Right atrium auricular region (tissue), 2 donors: ENCODE data around the gene PDGFRB. TPM values are rescaled to one million over a fixed set of nuclear protein-coding genes. Genes with fewer than 3 reads are reported as not detected.

Source experiments
- DNase-seq: peaks from one replicate; pipeline ENCODE4 v3.0.0-alpha.2; 2019; ENCODE audit warnings: low spot score
- H3K27ac ChIP-seq, 2 donors: fragments of 200-600 bp; sonication (generic); 1 replicate in 1 of 2; 2 replicates in 1 of 2; pipeline ENCODE4 v1.5.1; 2016 to 2019
- H3K27me3 ChIP-seq, 2 donors: fragments of 200-600 bp; sonication (generic); one replicate each; pipeline versions ENCODE4 v1.5.1 to v1.6.0; 2017 to 2019
- H3K36me3 ChIP-seq: fragments of 200-600 bp; sonication (generic); one replicate; pipeline ENCODE4 v1.5.1; 2016
- H3K4me1 ChIP-seq, 2 donors: fragments of 200-600 bp; sonication (generic); one replicate each; pipeline versions ENCODE4 v1.5.1 to v1.6.0; 2017 to 2019
- H3K4me3 ChIP-seq, 2 donors: fragments of 200-600 bp; sonication (generic); 1 replicate in 1 of 2; 2 replicates in 1 of 2; pipeline ENCODE4 v1.5.1; 2017 to 2019; ENCODE audit warnings: mild to moderate bottlenecking in 1 of 2, moderate library complexity in 1 of 2
- H3K9me3 ChIP-seq, 2 donors: fragments of 200-600 bp; sonication (generic); one replicate each; pipeline ENCODE4 v1.5.1; 2019
- total RNA-seq, 2 donors: library from RNA; depleted of rRNA; stranded (reverse); fragments of >200 nt; gene quantifications; one replicate each; pipeline ENCODE4 v1.1.0, GENCODE V29; 2016
- TF ChIP-seq, protein P1 (sequence below), 2 donors: fragments of 200-600 bp; sonication (generic); IDR thresholded peaks; one replicate each; pipeline ENCODE4 v1.5.1; 2019; ENCODE audit warnings: antibody characterized with exemption in 2 of 2

PDGFRB gene
- total RNA-seq, 2 donors from 2014 or later = 68.3 to 68.7 TPM

DNA sequence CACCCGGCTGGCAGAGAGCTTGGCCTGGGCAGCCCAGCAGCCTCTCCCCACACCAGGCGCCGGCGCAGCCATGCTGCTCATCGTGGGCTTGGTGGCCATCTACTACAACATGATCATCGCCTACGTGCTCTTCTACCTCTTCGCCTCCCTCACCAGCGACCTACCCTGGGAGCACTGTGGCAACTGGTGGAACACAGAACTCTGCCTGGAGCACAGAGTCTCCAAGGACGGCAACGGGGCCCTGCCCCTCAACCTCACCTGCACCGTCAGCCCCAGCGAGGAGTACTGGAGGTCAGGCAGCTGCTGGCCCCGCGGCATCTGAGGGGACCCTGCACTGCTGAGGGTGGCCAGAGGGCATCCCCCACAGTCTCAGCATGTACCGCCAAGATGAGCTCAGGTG, 41.3 kb upstream of the PDGFRB start:
- DNase-seq = no peak
- TF ChIP-seq, protein P1, sequence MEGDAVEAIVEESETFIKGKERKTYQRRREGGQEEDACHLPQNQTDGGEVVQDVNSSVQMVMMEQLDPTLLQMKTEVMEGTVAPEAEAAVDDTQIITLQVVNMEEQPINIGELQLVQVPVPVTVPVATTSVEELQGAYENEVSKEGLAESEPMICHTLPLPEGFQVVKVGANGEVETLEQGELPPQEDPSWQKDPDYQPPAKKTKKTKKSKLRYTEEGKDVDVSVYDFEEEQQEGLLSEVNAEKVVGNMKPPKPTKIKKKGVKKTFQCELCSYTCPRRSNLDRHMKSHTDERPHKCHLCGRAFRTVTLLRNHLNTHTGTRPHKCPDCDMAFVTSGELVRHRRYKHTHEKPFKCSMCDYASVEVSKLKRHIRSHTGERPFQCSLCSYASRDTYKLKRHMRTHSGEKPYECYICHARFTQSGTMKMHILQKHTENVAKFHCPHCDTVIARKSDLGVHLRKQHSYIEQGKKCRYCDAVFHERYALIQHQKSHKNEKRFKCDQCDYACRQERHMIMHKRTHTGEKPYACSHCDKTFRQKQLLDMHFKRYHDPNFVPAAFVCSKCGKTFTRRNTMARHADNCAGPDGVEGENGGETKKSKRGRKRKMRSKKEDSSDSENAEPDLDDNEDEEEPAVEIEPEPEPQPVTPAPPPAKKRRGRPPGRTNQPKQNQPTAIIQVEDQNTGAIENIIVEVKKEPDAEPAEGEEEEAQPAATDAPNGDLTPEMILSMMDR (IDR thresholded peaks at IDR 0.05) = no peak
- H3K4me3 ChIP-seq = no peak overlapping the region
- no peaks in the 10 kb centered on the region for H3K36me3 ChIP-seq
- no peaks in the 10 kb centered on the region for H3K4me1 ChIP-seq
- no peak overlapping the region for H3K27ac ChIP-seq
- H3K9me3 ChIP-seq = no peaks in the 10 kb centered on the region
- H3K27me3 ChIP-seq = no peaks in the 10 kb centered on the region

DNA sequence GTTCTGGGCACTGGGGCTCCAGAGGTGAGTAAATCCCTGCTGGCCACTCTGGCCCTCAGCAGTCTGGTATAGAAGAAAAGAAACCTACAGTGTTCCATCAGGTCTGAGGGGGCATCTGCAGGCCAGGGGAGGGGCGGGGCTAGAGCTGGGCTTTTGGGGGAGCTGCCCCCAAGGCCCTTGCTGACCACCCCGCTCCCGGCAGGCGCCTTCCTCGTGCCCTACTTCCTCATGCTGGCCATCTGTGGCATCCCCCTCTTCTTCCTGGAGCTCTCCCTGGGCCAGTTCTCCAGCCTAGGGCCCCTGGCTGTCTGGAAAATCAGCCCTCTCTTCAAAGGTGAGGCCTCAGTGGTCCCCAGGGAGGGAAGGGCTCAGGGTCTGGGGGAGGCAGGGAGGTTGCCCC, 40.9 kb upstream of the PDGFRB start:
- Histone ChIP-seq H3K27ac (no peak overlapping the region), H3K4me3 (no peak overlapping the region), H3K27me3 (no peaks in the 10 kb centered on the region), H3K36me3 (no peaks in the 10 kb centered on the region), H3K4me1 (no peaks in the 10 kb centered on the region), H3K9me3 (no peaks in the 10 kb centered on the region)
- no peak for DNase-seq
- TF ChIP-seq, protein P1 (IDR thresholded peaks at IDR 0.05) = no peak

DNA sequence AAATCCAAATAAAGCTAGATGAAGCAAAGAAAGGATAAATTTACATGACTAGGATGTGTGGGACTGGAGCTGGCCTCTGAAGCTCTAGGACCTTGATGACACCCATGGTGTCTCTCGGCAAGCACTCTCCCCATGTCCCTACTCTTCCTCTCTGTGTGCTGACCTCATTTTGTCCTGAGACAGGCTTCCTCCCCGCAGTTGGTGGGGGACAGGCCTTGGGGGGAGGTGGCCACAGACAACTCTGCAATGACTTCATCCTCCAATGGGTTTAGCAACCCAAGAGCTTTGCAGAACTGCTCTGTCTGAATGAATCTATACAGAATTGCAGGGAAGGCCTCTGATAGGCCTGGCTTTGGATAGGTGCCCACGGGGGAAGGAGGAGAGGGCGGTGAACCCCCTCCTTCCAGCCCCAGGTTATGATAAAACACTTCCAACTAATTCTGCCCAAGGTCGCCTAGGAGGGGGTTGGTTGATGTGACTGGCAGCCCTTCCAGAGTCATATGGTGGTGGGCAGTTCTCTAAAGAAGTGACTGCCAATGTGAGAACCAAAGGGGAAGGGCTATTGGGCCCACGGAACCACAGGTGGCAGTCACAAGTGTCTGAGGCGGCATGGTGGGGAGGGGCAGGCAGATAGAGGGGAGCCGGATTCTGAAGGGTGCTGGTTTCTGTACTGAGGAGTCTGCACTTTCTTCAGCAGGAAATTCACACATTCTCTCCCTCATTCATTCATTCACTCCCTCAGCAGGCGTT, 40.3 kb upstream of the PDGFRB start:
- TF ChIP-seq, protein P1 (IDR thresholded peaks at IDR 0.05) = no peak
- no peaks in the 10 kb centered on the region for H3K9me3 ChIP-seq
- H3K27ac ChIP-seq = no peak overlapping the region
- no peak overlapping the region for H3K4me3 ChIP-seq
- no peak for DNase-seq
- no peaks in the 10 kb centered on the region for H3K36me3 ChIP-seq
- H3K27me3 ChIP-seq = no peaks in the 10 kb centered on the region
- H3K4me1 ChIP-seq = no peaks in the 10 kb centered on the region

DNA sequence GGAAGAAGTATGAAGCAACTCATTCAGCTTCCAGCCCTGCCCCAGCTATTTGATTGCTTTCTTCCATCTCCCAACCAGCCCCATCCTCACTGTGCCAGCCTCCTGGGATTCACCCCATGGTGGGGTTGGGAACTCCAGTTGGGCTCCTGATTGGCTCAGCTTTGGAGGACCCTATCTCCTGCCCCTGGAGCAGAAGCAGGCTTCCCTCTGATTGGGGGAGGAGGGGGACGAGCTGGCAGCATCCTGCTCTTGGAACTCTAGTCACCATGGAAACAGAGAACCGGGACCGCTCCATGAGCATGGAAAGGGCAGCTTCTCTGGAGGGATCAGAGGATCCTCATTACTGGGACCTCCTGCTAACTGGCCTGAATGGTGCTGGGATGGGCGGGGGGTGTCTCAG, 36.8 kb upstream of the PDGFRB start:
- DNase-seq = no peak
- Histone ChIP-seq H3K4me3 (no peak overlapping the region), H3K27me3 (no peaks in the 10 kb centered on the region), H3K4me1 (peaks cover 0 to 8% of the 10 kb centered on the region in 2 donors), H3K27ac (no peak overlapping the region), H3K36me3 (no peaks in the 10 kb centered on the region), H3K9me3 (no peaks in the 10 kb centered on the region)
- TF ChIP-seq, protein P1 (IDR thresholded peaks at IDR 0.05) = no peak

DNA sequence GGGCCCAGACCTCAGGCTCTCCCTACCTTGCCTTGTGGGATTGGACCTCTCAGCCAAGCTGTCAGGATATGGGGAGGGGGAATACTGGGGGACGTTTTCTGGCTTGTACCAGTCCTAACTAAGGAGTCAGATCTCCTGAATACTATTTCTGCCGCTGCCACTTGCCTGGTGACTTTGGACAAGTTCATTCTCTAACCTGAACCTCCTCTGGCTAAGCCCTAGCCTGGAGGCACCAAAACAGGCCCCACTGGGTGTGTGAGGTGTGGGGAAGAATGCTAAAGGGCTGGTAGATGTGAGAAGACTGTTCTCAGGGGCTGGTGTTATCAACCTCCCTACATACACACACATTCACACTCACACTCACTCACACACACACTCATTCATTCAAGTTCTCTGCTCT, 35.3 kb upstream of the PDGFRB start:
- H3K4me1 ChIP-seq = peaks cover 0 to 8% of the 10 kb centered on the region in 2 donors
- H3K27ac ChIP-seq = no peak overlapping the region
- no peaks in the 10 kb centered on the region for H3K9me3 ChIP-seq
- H3K27me3 ChIP-seq = no peaks in the 10 kb centered on the region
- no peaks in the 10 kb centered on the region for H3K36me3 ChIP-seq
- no peak for DNase-seq
- TF ChIP-seq, protein P1 (IDR thresholded peaks at IDR 0.05) = no peak
- H3K4me3 ChIP-seq = no peak overlapping the region

DNA sequence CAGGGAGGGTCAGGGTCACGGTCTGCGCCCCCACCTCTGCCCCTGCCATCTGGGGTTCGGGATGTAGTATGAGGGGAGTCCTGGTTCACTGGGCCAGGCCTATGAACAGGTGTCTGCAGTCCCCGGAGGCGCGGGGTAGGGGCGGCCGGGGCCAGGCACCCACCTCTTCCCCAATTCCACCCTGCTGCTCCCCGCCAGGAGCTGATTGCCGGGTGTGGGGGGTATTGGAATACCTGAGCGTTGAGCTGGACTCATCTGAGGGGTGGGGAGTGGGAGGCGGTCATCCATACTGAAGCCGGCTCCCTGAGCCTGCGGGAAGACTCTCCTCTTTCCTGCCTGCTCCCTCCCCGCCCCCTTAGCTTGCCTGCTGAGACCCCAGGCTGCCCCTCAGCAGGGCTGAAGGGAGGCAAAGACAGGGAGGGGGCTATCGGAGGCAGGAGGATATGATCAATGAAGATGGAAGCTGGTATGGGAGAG, 34.9 kb upstream of the PDGFRB start:
- TF ChIP-seq, protein P1 (IDR thresholded peaks at IDR 0.05) = no peak
- no peak for DNase-seq
- Histone ChIP-seq H3K27ac (no peak overlapping the region), H3K36me3 (no peaks in the 10 kb centered on the region), H3K4me1 (peaks cover 0 to 8% of the 10 kb centered on the region in 2 donors), H3K27me3 (no peaks in the 10 kb centered on the region), H3K4me3 (no peak overlapping the region), H3K9me3 (no peaks in the 10 kb centered on the region)
